A673 (cell line): Measurements from ENCODE around the gene YTHDF1. TPM values are rescaled to one million over a fixed set of nuclear protein-coding genes. Genes with fewer than 3 reads are reported as not detected.

ENCODE experiments used
- BruUV-seq: library from RNA; stranded (reverse); fragments of 400-500 nt; replicated peaks from 2 replicates; lab custom pipeline; 2021; lab: Mats Ljungman, UMichigan
- CTCF ChIA-PET: fragments of 300-600 bp; sonication (Branson Sonifier 250); formaldehyde crosslinking; loops from one replicate; lab custom pipeline; 2022; ENCODE audit warnings: antibody characterized with exemption; lab: Charles Lee
- POLR2A ChIA-PET: fragments of 300-600 bp; sonication (Branson Sonifier 250); formaldehyde crosslinking; loops from one replicate; lab custom pipeline; 2022; ENCODE audit warnings: antibody characterized with exemption; ENCODE audit not compliant: low non-redundant PET; lab: Charles Lee
- DNase-seq: peaks from one replicate; pipeline ENCODE4 v3.0.0-alpha.2; 2015; ENCODE audit warnings: low spot score
- H3K27ac ChIP-seq: fragments of 200-600 bp; sonication (generic); 2 replicates; pipeline ENCODE4 v1.5.1; 2016; ENCODE audit warnings: mixed run types, low read depth, mild to moderate bottlenecking, mixed read lengths, antibody characterized with exemption, low read length; ENCODE audit not compliant: poor library complexity, severe bottlenecking
- H3K27me3 ChIP-seq: fragments of 200-600 bp; sonication (generic); replicated peaks from 2 replicates; pipeline ENCODE4 v1.6.1; 2017; ENCODE audit warnings: mixed run types, low read depth, mild to moderate bottlenecking, mixed read lengths, antibody characterized with exemption, low read length; ENCODE audit not compliant: insufficient read depth, poor library complexity
- H3K36me3 ChIP-seq: fragments of 200-600 bp; sonication (generic); 2 replicates; pipeline ENCODE4 v1.6.1; 2016; ENCODE audit warnings: mixed run types, mild to moderate bottlenecking, mixed read lengths, antibody characterized with exemption, low read length; ENCODE audit not compliant: insufficient read depth, poor library complexity, severe bottlenecking
- H3K4me1 ChIP-seq: fragments of 200-600 bp; sonication (generic); 2 replicates; pipeline ENCODE4 v1.6.1; 2017; ENCODE audit warnings: mixed run types, mild to moderate bottlenecking, mixed read lengths, antibody characterized with exemption, low read length; ENCODE audit not compliant: insufficient read depth, poor library complexity, severe bottlenecking
- H3K4me3 ChIP-seq: fragments of 200-600 bp; sonication (generic); 2 replicates; pipeline ENCODE4 v1.5.1; 2016; ENCODE audit warnings: low read depth, mixed run types, mild to moderate bottlenecking, mixed read lengths, low read length; ENCODE audit not compliant: poor library complexity, severe bottlenecking
- H3K9me3 ChIP-seq: fragments of 200-600 bp; sonication (generic); 2 replicates; pipeline ENCODE4 v1.6.1; 2016; ENCODE audit warnings: mixed run types, low read depth, mild to moderate bottlenecking, mixed read lengths, antibody characterized with exemption, low read length; ENCODE audit not compliant: poor library complexity, severe bottlenecking
- EZH2 ChIP-seq: fragments of 200-600 bp; sonication (generic); IDR thresholded peaks from 2 replicates; pipeline ENCODE4 v1.6.1; 2017; ENCODE audit warnings: borderline replicate concordance, low read depth, mild to moderate bottlenecking, mixed read lengths, antibody characterized with exemption, low read length; ENCODE audit not compliant: poor library complexity, severe bottlenecking
- intact Hi-C: fragments of 100-400 bp; cut with micrococcal nuclease; formaldehyde crosslinking; loops from one replicate; pipeline ENCODE4 v1.10.0; 2022; ENCODE audit not compliant: unreplicated experiment
- total RNA-seq: library from RNA; stranded (reverse); gene quantifications from 2 replicates; pipeline ENCODE4 v1.2.3, GENCODE V29; 2021
- TF ChIP-seq, protein P1 (sequence below): fragments of 300-800, 200-600 bp; sonication (generic); conservative IDR thresholded peaks from 2 replicates; pipeline ENCODE4 v1.5.1; 2017; ENCODE audit warnings: low read depth, mild to moderate bottlenecking, antibody characterized with exemption, low read length, moderate library complexity, mixed read lengths

Gene YTHDF1
- total RNA-seq, 1 experiment from 2014 or later, result 52.4 TPM

DNA sequence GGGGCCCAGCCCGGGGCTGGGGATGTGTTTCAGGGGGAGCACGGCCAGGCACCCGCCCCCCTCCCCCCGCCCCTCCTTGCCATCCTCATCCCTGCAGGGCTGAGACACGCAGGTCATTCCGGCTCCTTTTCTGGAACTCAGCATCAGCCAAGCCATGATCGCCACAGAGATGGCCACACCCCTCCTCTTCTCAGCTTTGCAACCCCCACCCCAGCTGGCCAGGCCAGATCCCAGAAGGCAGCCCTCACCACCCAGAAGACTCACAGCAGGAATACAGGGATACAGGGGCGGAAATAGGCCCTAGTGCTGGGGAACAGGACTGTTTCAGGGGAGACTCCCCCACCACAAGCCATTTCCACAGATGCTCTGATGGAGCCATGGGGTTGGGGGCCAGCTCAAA lies 33.5 kb downstream of the YTHDF1 start:
- Histone ChIP-seq H3K27ac (no peak overlapping the region), H3K27me3 (peaks cover 25% of the 10 kb centered on the region), H3K9me3 (no peaks in the 10 kb centered on the region), H3K4me3 (no peak overlapping the region), H3K4me1 (no peaks in the 10 kb centered on the region), H3K36me3 (no peaks in the 10 kb centered on the region)
- no peak for DNase-seq
- BruUV-seq, result no TSS peak
- POLR2A ChIA-PET, result no interaction called here
- intact Hi-C loops, result no loop called here
- CTCF ChIA-PET, result no interaction called here
- no peak for TF ChIP-seq EZH2
- TF ChIP-seq, protein P1, sequence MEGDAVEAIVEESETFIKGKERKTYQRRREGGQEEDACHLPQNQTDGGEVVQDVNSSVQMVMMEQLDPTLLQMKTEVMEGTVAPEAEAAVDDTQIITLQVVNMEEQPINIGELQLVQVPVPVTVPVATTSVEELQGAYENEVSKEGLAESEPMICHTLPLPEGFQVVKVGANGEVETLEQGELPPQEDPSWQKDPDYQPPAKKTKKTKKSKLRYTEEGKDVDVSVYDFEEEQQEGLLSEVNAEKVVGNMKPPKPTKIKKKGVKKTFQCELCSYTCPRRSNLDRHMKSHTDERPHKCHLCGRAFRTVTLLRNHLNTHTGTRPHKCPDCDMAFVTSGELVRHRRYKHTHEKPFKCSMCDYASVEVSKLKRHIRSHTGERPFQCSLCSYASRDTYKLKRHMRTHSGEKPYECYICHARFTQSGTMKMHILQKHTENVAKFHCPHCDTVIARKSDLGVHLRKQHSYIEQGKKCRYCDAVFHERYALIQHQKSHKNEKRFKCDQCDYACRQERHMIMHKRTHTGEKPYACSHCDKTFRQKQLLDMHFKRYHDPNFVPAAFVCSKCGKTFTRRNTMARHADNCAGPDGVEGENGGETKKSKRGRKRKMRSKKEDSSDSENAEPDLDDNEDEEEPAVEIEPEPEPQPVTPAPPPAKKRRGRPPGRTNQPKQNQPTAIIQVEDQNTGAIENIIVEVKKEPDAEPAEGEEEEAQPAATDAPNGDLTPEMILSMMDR, result no peak

DNA sequence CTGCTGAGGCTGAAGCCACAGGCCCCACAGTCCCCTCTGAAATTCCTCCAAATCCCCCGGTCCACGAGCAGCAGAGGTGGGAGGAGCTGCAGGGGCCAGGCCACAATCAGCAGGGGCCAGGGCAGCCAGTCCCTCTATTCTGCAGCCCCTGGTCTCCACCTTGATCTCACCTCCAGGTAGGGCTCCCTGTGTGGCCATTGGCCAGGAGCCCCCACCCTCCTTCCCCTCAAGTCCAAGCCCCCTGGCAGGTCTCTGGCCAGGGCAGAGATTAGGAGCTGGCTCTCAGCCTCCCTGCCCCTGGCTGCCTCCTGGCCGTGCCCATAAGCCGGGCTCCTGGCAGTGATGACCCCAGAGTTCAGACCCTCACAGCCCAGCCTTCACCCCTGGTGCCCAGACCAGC lies 34.7 kb downstream of the YTHDF1 start:
- TF ChIP-seq, protein P1, result no peak
- TF ChIP-seq EZH2, result no peak
- DNase-seq, result no peak
- ChIA-PET POLR2A (no interaction called here), CTCF (interaction anchor here (0.9 to 1.4 kb wide), 2 partner anchors 12 to 209 kb away, joined by 3 read pairs; no protein-coding TSS in a partner anchor)
- Histone ChIP-seq H3K27ac (no peak overlapping the region), H3K36me3 (no peaks in the 10 kb centered on the region), H3K9me3 (no peaks in the 10 kb centered on the region), H3K4me1 (no peaks in the 10 kb centered on the region), H3K27me3 (peaks cover 37% of the 10 kb centered on the region), H3K4me3 (no peak overlapping the region)
- intact Hi-C loops, result no loop called here
- BruUV-seq, result no TSS peak

DNA sequence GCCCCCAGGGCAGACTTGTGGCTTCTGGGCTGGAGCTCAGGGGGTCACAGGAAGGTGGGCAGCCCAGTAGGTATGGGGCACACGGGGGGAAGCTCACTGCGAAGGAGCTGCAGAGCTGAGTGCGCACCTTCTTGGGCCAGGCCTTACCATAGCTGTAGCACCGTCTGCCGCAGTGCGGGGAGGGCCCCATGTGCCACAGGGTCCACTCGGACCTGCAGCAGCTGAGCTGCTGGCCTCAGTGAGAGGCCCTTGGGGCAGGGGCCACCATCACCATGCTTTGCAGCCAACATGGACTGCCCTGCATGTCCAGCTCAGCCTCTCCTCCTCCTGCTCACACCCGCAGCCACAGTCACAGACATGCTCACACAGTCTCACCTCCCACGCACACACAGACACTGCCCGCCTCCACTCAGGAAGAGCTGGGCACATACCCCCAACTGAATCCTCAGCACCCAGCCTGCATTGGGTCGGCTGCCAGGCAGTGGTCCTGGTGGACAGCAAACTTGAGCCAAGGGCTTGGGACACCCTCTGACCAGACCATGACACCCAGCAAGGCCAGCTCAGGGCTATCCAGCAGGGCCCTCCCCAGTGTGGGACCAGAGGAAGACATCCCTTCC lies 35.3 kb downstream of the YTHDF1 start:
- H3K27ac ChIP-seq, result no peak overlapping the region
- H3K27me3 ChIP-seq, result peaks cover 43% of the 10 kb centered on the region
- H3K36me3 ChIP-seq, result no peaks in the 10 kb centered on the region
- H3K4me1 ChIP-seq, result no peaks in the 10 kb centered on the region
- ChIA-PET POLR2A (no interaction called here), CTCF (interaction anchor here (0.9 to 1.4 kb wide), 3 partner anchors 12 to 208 kb away, joined by 3 read pairs; no protein-coding TSS in a partner anchor)
- DNase-seq, result no peak
- H3K9me3 ChIP-seq, result no peaks in the 10 kb centered on the region
- TF ChIP-seq EZH2, result no peak
- TF ChIP-seq, protein P1, result no peak
- no TSS peak for BruUV-seq
- intact Hi-C loops, result no loop called here
- no peak overlapping the region for H3K4me3 ChIP-seq
